Measurements from ENCODE around the gene NFKBIA. TPM values are rescaled to one million over a fixed set of nuclear protein-coding genes. Genes with fewer than 3 reads are reported as not detected.
A peak's percentile ranks its signal among the peaks of the same experiment; 100 is the strongest.

Gene NFKBIA
- total RNA-seq, 2 donors from 2014 or later, result 366 to 378 TPM

- Histone ChIP-seq H3K9me3 (no peaks in the 10 kb centered on the region), H3K27me3 (replicated peaks; ENCODE audit: insufficient read depth) (no peaks in the 10 kb centered on the region)
Observed at GRCh38 chr14:35418093-35418492, 13.5 kb upstream of the NFKBIA start.

DNA sequence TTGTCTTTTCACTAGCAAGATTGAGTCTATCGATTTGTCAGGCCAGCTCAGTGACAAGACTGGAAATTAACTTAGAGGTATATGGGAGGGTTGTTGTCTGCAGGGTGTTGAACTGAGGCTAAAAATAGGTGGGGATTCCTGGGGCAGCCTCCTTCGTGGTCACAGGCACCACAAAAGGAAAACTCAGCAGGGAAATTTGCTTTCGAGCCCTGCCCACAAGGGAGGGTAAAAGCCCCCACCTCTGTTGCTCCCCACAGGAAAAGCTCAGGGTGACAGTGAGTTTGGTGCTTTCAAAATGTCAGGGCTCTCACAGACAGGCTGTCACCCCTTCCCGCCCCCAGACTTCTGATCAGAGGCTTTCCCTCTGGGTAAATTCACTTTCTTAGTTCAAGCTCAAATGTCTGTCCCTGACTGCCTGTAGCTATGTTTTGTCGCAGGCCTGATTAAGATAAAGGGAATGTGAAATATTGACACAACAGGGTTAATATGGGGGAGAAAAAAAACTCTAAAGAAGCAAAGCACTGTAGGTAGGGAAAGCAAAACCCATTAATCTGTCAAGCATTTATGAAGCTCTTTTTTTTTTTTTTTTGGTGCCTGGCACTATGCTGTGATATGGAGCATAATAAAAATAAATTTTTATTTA, 11.7 kb upstream of the NFKBIA start:
- TF ChIP-seq, protein P1, sequence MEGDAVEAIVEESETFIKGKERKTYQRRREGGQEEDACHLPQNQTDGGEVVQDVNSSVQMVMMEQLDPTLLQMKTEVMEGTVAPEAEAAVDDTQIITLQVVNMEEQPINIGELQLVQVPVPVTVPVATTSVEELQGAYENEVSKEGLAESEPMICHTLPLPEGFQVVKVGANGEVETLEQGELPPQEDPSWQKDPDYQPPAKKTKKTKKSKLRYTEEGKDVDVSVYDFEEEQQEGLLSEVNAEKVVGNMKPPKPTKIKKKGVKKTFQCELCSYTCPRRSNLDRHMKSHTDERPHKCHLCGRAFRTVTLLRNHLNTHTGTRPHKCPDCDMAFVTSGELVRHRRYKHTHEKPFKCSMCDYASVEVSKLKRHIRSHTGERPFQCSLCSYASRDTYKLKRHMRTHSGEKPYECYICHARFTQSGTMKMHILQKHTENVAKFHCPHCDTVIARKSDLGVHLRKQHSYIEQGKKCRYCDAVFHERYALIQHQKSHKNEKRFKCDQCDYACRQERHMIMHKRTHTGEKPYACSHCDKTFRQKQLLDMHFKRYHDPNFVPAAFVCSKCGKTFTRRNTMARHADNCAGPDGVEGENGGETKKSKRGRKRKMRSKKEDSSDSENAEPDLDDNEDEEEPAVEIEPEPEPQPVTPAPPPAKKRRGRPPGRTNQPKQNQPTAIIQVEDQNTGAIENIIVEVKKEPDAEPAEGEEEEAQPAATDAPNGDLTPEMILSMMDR (IDR thresholded peaks at IDR 0.05), result no peak
- Histone ChIP-seq H3K4me1 (ENCODE audit: control insufficient read depth in 1 of 2, low read depth in 2 of 2) (peaks cover 17 to 25% of the 10 kb centered on the region in 2 donors), H3K4me3 (no peak overlapping the region), H3K9me3 (no peaks in the 10 kb centered on the region), H3K27me3 (replicated peaks; ENCODE audit: insufficient read depth) (no peaks in the 10 kb centered on the region), H3K36me3 (no peaks in the 10 kb centered on the region), H3K27ac (peak overlapping the region; percentile 2 to 31)
- DNase-seq (ENCODE audit: low spot score), result no peak
- no peak for ATAC-seq (ENCODE audit: insufficient number of reproducible peaks, low FRiP score, low read depth)

More at GRCh38 chr14:35418093-35418492, 13.5 kb upstream of the NFKBIA start:
- Histone ChIP-seq H3K4me1 (ENCODE audit: control insufficient read depth in 1 of 2, low read depth in 2 of 2) (peaks cover 17 to 25% of the 10 kb centered on the region in 2 donors), H3K36me3 (no peaks in the 10 kb centered on the region), H3K27ac (no peak overlapping the region), H3K4me3 (no peak overlapping the region)
- DNase-seq (ENCODE audit: low spot score) (no peak), ATAC-seq (ENCODE audit: insufficient number of reproducible peaks, low FRiP score, low read depth) (no peak)
- TF ChIP-seq, protein P1 (IDR thresholded peaks at IDR 0.05), result no peak

DNA sequence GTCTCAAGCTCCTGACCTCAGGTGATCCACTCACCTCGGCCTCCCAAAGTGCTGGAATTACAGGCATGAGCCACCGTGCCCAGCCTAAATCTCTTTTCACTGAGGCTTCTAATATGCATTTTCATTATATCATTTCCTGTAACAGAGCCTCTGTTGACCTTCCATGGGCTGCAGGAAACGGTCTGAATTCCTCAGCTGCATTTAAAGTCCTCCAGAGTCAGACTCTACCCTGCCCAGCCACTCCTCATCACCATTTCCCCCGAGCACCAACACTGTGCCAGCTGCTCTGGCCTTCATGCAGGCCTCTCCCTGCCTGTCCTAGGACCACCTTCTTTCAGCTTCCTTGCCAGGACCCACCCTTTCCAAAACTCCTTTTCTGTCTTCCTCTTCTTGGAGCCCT, 9.8 kb upstream of the NFKBIA start:
- Histone ChIP-seq H3K4me3 (no peak overlapping the region), H3K27ac (peak overlapping the region; percentile 56 to 78), H3K27me3 (replicated peaks; ENCODE audit: insufficient read depth) (no peaks in the 10 kb centered on the region), H3K9me3 (no peaks in the 10 kb centered on the region), H3K4me1 (ENCODE audit: control insufficient read depth in 1 of 2, low read depth in 2 of 2) (peaks cover 14 to 17% of the 10 kb centered on the region in 2 donors), H3K36me3 (no peaks in the 10 kb centered on the region)
- TF ChIP-seq, protein P1 (IDR thresholded peaks at IDR 0.05), result no peak
- DNase-seq (ENCODE audit: low spot score) (no peak), ATAC-seq (ENCODE audit: insufficient number of reproducible peaks, low FRiP score, low read depth) (no peak)

- no peak overlapping the region for H3K27ac ChIP-seq
- peaks cover 14 to 17% of the 10 kb centered on the region in 2 donors for H3K4me1 ChIP-seq (ENCODE audit: control insufficient read depth in 1 of 2, low read depth in 2 of 2)
- H3K4me3 ChIP-seq, result no peak overlapping the region
- H3K36me3 ChIP-seq, result no peaks in the 10 kb centered on the region
- TF ChIP-seq, protein P1 (IDR thresholded peaks at IDR 0.05), result no peak
- ATAC-seq (ENCODE audit: insufficient number of reproducible peaks, low FRiP score, low read depth) (no peak), DNase-seq (ENCODE audit: low spot score) (no peak)
- H3K27me3 ChIP-seq (replicated peaks; ENCODE audit: insufficient read depth), result no peaks in the 10 kb centered on the region
- H3K9me3 ChIP-seq, result no peaks in the 10 kb centered on the region
Observed at GRCh38 chr14:35412272-35413056, 7.9 kb upstream of the NFKBIA start.

GRCh38 chr14:35410858-35411257, 6.3 kb upstream of the NFKBIA start:
- H3K9me3 ChIP-seq, result no peaks in the 10 kb centered on the region
- H3K27me3 ChIP-seq (replicated peaks; ENCODE audit: insufficient read depth), result no peaks in the 10 kb centered on the region
- DNase-seq (ENCODE audit: low spot score) (no peak), ATAC-seq (ENCODE audit: insufficient number of reproducible peaks, low FRiP score, low read depth) (no peak)
- no peaks in the 10 kb centered on the region for H3K36me3 ChIP-seq
- no peak overlapping the region for H3K27ac ChIP-seq
- no peak overlapping the region for H3K4me3 ChIP-seq
- peaks cover 24 to 26% of the 10 kb centered on the region in 2 donors for H3K4me1 ChIP-seq (ENCODE audit: control insufficient read depth in 1 of 2, low read depth in 2 of 2)
- TF ChIP-seq, protein P1 (IDR thresholded peaks at IDR 0.05), result no peak
